Body of pancreas (tissue), 4 donors: ENCODE data around the gene TBC1D7. TPM values are rescaled to one million over a fixed set of nuclear protein-coding genes. Genes with fewer than 3 reads are reported as not detected.

Experiments
- ATAC-seq: fragments of 150-250 bp; one replicate; pipeline ENCODE4 v1.9.1; 2016
- DNase-seq, 4 donors: peaks; one replicate each; pipeline ENCODE4 v3.0.0-alpha.2; 2019
- H3K27ac ChIP-seq, 4 donors: fragments of 200-600 bp; sonication (generic); 1 replicate in 3 of 4; 2 replicates in 1 of 4; pipeline versions ENCODE4 v1.5.1 to v1.6.1; 2016 to 2019; ENCODE audit warnings: mild to moderate bottlenecking in 1 of 4, mixed read lengths in 1 of 4, moderate library complexity in 1 of 4
- H3K27me3 ChIP-seq, 2 donors: fragments of 200-600 bp; sonication (generic); one replicate each; pipeline ENCODE4 v1.6.0; 2016; ENCODE audit warnings: mild to moderate bottlenecking in 1 of 2
- H3K36me3 ChIP-seq, 2 donors: fragments of 200-600 bp; sonication (generic); replicated peaks in 1 of 2; 2 replicates each; pipeline ENCODE4 v1.5.1; 2016; ENCODE audit warnings: low read depth in 2 of 2; ENCODE audit not compliant: insufficient read depth in 1 of 2
- H3K4me1 ChIP-seq: fragments of 200-600 bp; sonication (generic); one replicate; pipeline ENCODE4 v1.6.0; 2016
- H3K4me3 ChIP-seq, 2 donors: fragments of 200-600 bp; sonication (generic); 1 replicate in 1 of 2; 2 replicates in 1 of 2; pipeline ENCODE4 v1.5.1; 2016 to 2019
- H3K9me3 ChIP-seq, 3 donors: fragments of 200-600 bp; sonication (generic); 1 replicate in 2 of 3; 2 replicates in 1 of 3; pipeline ENCODE4 v1.5.1; 2016
- CTCF ChIP-seq, 7 experiments: fragments of 450-650 bp in 4 of 7; fragments of 200-600 bp in 3 of 7; sonication (generic) in 3 of 7; IDR thresholded peaks; one replicate each; pipeline ENCODE4 v1.5.1; 2016 to 2019; ENCODE audit warnings: antibody characterized with exemption in 7 of 7
- POLR2A ChIP-seq, 3 donors: fragments of 450-650 bp; IDR thresholded peaks; one replicate each; pipeline ENCODE4 v1.6.1; 2016; ENCODE audit warnings: antibody characterized with exemption in 3 of 3, mild to moderate bottlenecking in 2 of 3
- WGBS, 2 donors: methylation state at CpG; one replicate each; pipeline ENCODE4 v1.1.5; 2017; 5-methylcytosine and 5-hydroxymethylcytosine counted together
- intact Hi-C: fragments of 100-400 bp; cut with DNase I; formaldehyde crosslinking; loops from one replicate; pipeline ENCODE4 v1.15.1; 2023
- total RNA-seq, 2 donors: library from RNA; depleted of rRNA; stranded (reverse); fragments of >200 nt; gene quantifications; one replicate each; pipeline ENCODE4 v1.1.0, GENCODE V29; 2016

The TBC1D7 gene
- total RNA-seq, 2 donors from 2014 or later, result 12.5 to 15.2 TPM

GRCh38 chr6:13294499-13295069, 33.8 kb downstream of the TBC1D7 start:
- TF ChIP-seq POLR2A (IDR thresholded peaks at IDR 0.05) (no peak), CTCF (IDR thresholded peaks at IDR 0.05) (no peak)
- Histone ChIP-seq H3K9me3 (no peaks in the 10 kb centered on the region), H3K4me3 (no peak overlapping the region), H3K4me1 (no peaks in the 10 kb centered on the region), H3K27ac (no peak overlapping the region), H3K36me3 (peaks cover 0 to 7% of the 10 kb centered on the region in 2 donors), H3K27me3 (no peaks in the 10 kb centered on the region)
- intact Hi-C loops, result no loop called here
- ATAC-seq (no peak), DNase-seq (no peak)
- 73 to 75% methylated on average over 13 of the region's 13 CpGs for WGBS, 2 donors

DNA sequence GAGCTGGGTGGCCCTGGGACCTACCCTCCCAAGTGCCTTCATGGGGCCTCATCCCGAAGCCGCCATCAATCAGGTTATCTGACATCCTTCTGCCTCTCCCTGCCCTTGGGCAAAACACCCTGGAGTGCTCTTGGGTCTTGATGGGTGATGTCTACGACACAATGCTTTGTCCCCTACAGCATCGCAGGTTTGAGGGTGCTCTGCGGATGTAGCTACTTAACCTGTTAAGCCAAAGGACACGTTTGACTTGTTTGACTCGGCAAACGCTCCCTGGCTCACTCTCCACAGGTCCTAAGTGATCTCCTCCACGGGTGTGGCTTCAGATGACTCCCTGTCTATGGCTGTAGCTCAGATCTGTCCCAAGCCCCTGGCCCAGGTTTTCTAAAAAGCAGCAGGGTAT, 35.6 kb downstream of the TBC1D7 start:
- no peaks in the 10 kb centered on the region for H3K4me1 ChIP-seq
- intact Hi-C loops, result no loop called here
- H3K27me3 ChIP-seq, result no peaks in the 10 kb centered on the region
- H3K9me3 ChIP-seq, result no peaks in the 10 kb centered on the region
- no peak for TF ChIP-seq POLR2A (IDR thresholded peaks at IDR 0.05)
- peaks cover 0 to 7% of the 10 kb centered on the region in 2 donors for H3K36me3 ChIP-seq
- no peak overlapping the region for H3K27ac ChIP-seq
- no peak overlapping the region for H3K4me3 ChIP-seq
- DNase-seq, result no peak
- 87 to 89% methylated on average over 7 to 9 of the region's 9 CpGs for WGBS, 2 donors
- no peak for ATAC-seq

- WGBS, 2 donors, result 97 to 100% methylated on average over 2 of the region's 2 CpGs
- no peaks in the 10 kb centered on the region for H3K27me3 ChIP-seq
- intact Hi-C loops, result no loop called here
- H3K9me3 ChIP-seq, result no peaks in the 10 kb centered on the region
- peak overlapping the region in 2 of 4 donors; percentile 3 to 41 for H3K27ac ChIP-seq
- ATAC-seq (no peak), DNase-seq (no peak)
- no peak overlapping the region for H3K4me3 ChIP-seq
- peaks cover 0 to 7% of the 10 kb centered on the region in 2 donors for H3K36me3 ChIP-seq
- no peaks in the 10 kb centered on the region for H3K4me1 ChIP-seq
- TF ChIP-seq CTCF (IDR thresholded peaks at IDR 0.05) (no peak), POLR2A (IDR thresholded peaks at IDR 0.05) (no peak)
Observed at GRCh38 chr6:13290335-13290734, 38.0 kb downstream of the TBC1D7 start.

- DNase-seq (peak; percentile 28 to 40 (median 37)), ATAC-seq (peak; percentile 49)
- WGBS, 2 donors, result 47 to 63% methylated on average over 9 of the region's 9 CpGs
- intact Hi-C loops, result no loop called here
- Histone ChIP-seq H3K27me3 (no peaks in the 10 kb centered on the region), H3K36me3 (peaks cover 0 to 7% of the 10 kb centered on the region in 2 donors), H3K27ac (peak overlapping the region in 2 of 4 donors; percentile 3 to 41), H3K4me3 (no peak overlapping the region), H3K4me1 (no peaks in the 10 kb centered on the region), H3K9me3 (no peaks in the 10 kb centered on the region)
- no peak for TF ChIP-seq POLR2A (IDR thresholded peaks at IDR 0.05)
- no peak for TF ChIP-seq CTCF (IDR thresholded peaks at IDR 0.05)
Observed at GRCh38 chr6:13289789-13290318, 38.5 kb downstream of the TBC1D7 start.

GRCh38 chr6:13288969-13289391, 39.4 kb downstream of the TBC1D7 start:
- Histone ChIP-seq H3K9me3 (no peaks in the 10 kb centered on the region), H3K36me3 (peaks cover 0 to 7% of the 10 kb centered on the region in 2 donors), H3K27ac (peak overlapping the region in 1 of 4 donors; percentile 3), H3K27me3 (no peaks in the 10 kb centered on the region), H3K4me3 (no peak overlapping the region), H3K4me1 (no peaks in the 10 kb centered on the region)
- WGBS, 2 donors, result 83 to 95% methylated on average over 11 to 13 of the region's 13 CpGs
- DNase-seq (no peak), ATAC-seq (no peak)
- intact Hi-C loops, result no loop called here
- TF ChIP-seq CTCF (IDR thresholded peaks at IDR 0.05) (no peak), POLR2A (IDR thresholded peaks at IDR 0.05) (no peak)
